Peyer's patch (tissue), 4 donors: Measurements from ENCODE around the gene WWOX. TPM values are rescaled to one million over a fixed set of nuclear protein-coding genes. Genes with fewer than 3 reads are reported as not detected.

Experiments used
- DNase-seq, 3 donors: peaks; one replicate each; pipeline ENCODE4 v3.0.0-alpha.2; 2017 to 2019
- H3K27ac ChIP-seq, 4 donors: fragments of 200-600 bp; sonication (generic); one replicate each; pipeline ENCODE4 v1.5.1; 2016 to 2019
- H3K27me3 ChIP-seq, 2 donors: fragments of 200-600 bp; sonication (generic); one replicate each; pipeline ENCODE4 v1.5.1; 2019
- H3K36me3 ChIP-seq, 3 donors: fragments of 200-600 bp; sonication (generic); one replicate each; pipeline ENCODE4 v1.5.1; 2016 to 2019
- H3K4me1 ChIP-seq, 4 donors: fragments of 200-600 bp; sonication (generic); one replicate each; pipeline ENCODE4 v1.5.1; 2016 to 2019
- H3K4me3 ChIP-seq, 4 donors: fragments of 200-600 bp; sonication (generic); 1 replicate in 3 of 4; 2 replicates in 1 of 4; pipeline ENCODE4 v1.5.1; 2016 to 2019; ENCODE audit warnings: mild to moderate bottlenecking in 1 of 4
- H3K9me3 ChIP-seq, 4 donors: fragments of 200-600 bp; sonication (generic); one replicate each; pipeline ENCODE4 v1.5.1; 2016 to 2019; ENCODE audit warnings: mild to moderate bottlenecking in 1 of 4
- CTCF ChIP-seq, 6 experiments: fragments of 450-650 bp in 4 of 6; fragments of 200-600 bp in 2 of 6; sonication (generic) in 1 of 6; IDR thresholded peaks; one replicate each; pipeline ENCODE4 v1.5.1; 2017 to 2019; ENCODE audit warnings: antibody characterized with exemption in 6 of 6, mild to moderate bottlenecking in 3 of 6, moderate library complexity in 1 of 6
- POLR2A ChIP-seq, 2 donors: fragments of 450-650 bp; IDR thresholded peaks; one replicate each; pipeline ENCODE4 v1.5.1; 2017; ENCODE audit warnings: antibody characterized with exemption in 2 of 2, mild to moderate bottlenecking in 2 of 2, moderate library complexity in 2 of 2
- total RNA-seq, 4 donors: library from RNA; depleted of rRNA; stranded (reverse); fragments of >200 nt; gene quantifications; one replicate each; pipeline ENCODE4 v1.1.0, GENCODE V29; 2016

The WWOX gene
- total RNA-seq, 4 donors from 2014 or later: 17.3 to 197 (median 57.5) TPM

- TF ChIP-seq POLR2A (IDR thresholded peaks at IDR 0.05): no peak
- TF ChIP-seq CTCF (IDR thresholded peaks at IDR 0.05): no peak
- no peak for DNase-seq
- Histone ChIP-seq H3K9me3 (no peaks in the 10 kb centered on the region), H3K27me3 (no peaks in the 10 kb centered on the region), H3K4me3 (no peak overlapping the region), H3K27ac (no peak overlapping the region), H3K4me1 (no peaks in the 10 kb centered on the region), H3K36me3 (no peaks in the 10 kb centered on the region)
Observed at GRCh38 chr16:78246559-78246958, 147.1 kb downstream of the WWOX start.

GRCh38 chr16:78249056-78249455 lies 149.6 kb downstream of the WWOX start:
- Histone ChIP-seq H3K4me1 (no peaks in the 10 kb centered on the region), H3K9me3 (no peaks in the 10 kb centered on the region), H3K27me3 (no peaks in the 10 kb centered on the region), H3K4me3 (no peak overlapping the region), H3K27ac (no peak overlapping the region), H3K36me3 (no peaks in the 10 kb centered on the region)
- TF ChIP-seq CTCF (IDR thresholded peaks at IDR 0.05) (peak in 2 of 6 experiments; percentile 14 to 19), POLR2A (IDR thresholded peaks at IDR 0.05) (no peak)
- DNase-seq: peak in 1 of 3 donors; percentile 52

GRCh38 chr16:78249832-78250231 lies 150.4 kb downstream of the WWOX start:
- Histone ChIP-seq H3K36me3 (no peaks in the 10 kb centered on the region), H3K9me3 (no peaks in the 10 kb centered on the region), H3K27me3 (no peaks in the 10 kb centered on the region), H3K4me3 (no peak overlapping the region), H3K4me1 (no peaks in the 10 kb centered on the region), H3K27ac (no peak overlapping the region)
- no peak for DNase-seq
- TF ChIP-seq POLR2A (IDR thresholded peaks at IDR 0.05) (no peak), CTCF (IDR thresholded peaks at IDR 0.05) (no peak)

GRCh38 chr16:78251115-78251514 lies 151.7 kb downstream of the WWOX start:
- no peaks in the 10 kb centered on the region for H3K9me3 ChIP-seq

GRCh38 chr16:78252757-78253156 lies 153.3 kb downstream of the WWOX start:
- Histone ChIP-seq H3K27me3 (no peaks in the 10 kb centered on the region), H3K27ac (no peak overlapping the region), H3K9me3 (no peaks in the 10 kb centered on the region), H3K36me3 (no peaks in the 10 kb centered on the region), H3K4me3 (no peak overlapping the region), H3K4me1 (no peaks in the 10 kb centered on the region)
- TF ChIP-seq CTCF (IDR thresholded peaks at IDR 0.05) (no peak), POLR2A (IDR thresholded peaks at IDR 0.05) (no peak)
- DNase-seq: no peak

More at GRCh38 chr16:78251115-78251514, 151.7 kb downstream of the WWOX start:
- Histone ChIP-seq H3K27me3 (no peaks in the 10 kb centered on the region), H3K27ac (no peak overlapping the region), H3K36me3 (no peaks in the 10 kb centered on the region), H3K4me3 (no peak overlapping the region), H3K4me1 (no peaks in the 10 kb centered on the region)
- no peak for DNase-seq
- no peak for TF ChIP-seq POLR2A (IDR thresholded peaks at IDR 0.05)
- TF ChIP-seq CTCF (IDR thresholded peaks at IDR 0.05): no peak

GRCh38 chr16:78254841-78255240 lies 155.4 kb downstream of the WWOX start:
- Histone ChIP-seq H3K4me1 (no peaks in the 10 kb centered on the region), H3K36me3 (no peaks in the 10 kb centered on the region), H3K4me3 (no peak overlapping the region), H3K9me3 (no peaks in the 10 kb centered on the region), H3K27ac (no peak overlapping the region), H3K27me3 (no peaks in the 10 kb centered on the region)
- DNase-seq: no peak
- TF ChIP-seq CTCF (IDR thresholded peaks at IDR 0.05) (no peak), POLR2A (IDR thresholded peaks at IDR 0.05) (no peak)
